NB4 (cell line): ENCODE results near the gene UPF3A.

Experiments used
- DNase-seq: peaks from one replicate; pipeline ENCODE4 v3.0.0; 2010; ENCODE audit warnings: low read depth
- H3K4me3 ChIP-seq: one replicate; pipeline ENCODE4 v1.5.1; 2011; ENCODE audit warnings: mild to moderate bottlenecking, low read depth, low read length, moderate library complexity
- CTCF ChIP-seq: IDR thresholded peaks from one replicate; pipeline ENCODE4 v1.5.1; 2012; ENCODE audit warnings: low read depth, low read length
- MAX ChIP-seq: IDR thresholded peaks from 2 replicates; pipeline ENCODE4 v1.6.1; 2011; ENCODE audit warnings: low read depth, low read length
- MYC ChIP-seq: IDR thresholded peaks from 2 replicates; pipeline ENCODE4 v1.6.1; 2011; ENCODE audit warnings: low read depth, low read length
- POLR2A ChIP-seq: IDR thresholded peaks from 2 replicates; pipeline ENCODE4 v1.6.1; 2011; ENCODE audit warnings: mild to moderate bottlenecking; ENCODE audit not compliant: insufficient read length; ENCODE audit errors: extremely low read depth

The UPF3A gene

GRCh38 chr13:114281351-114282040, at the start of gene UPF3A:
UPF3A (plus strand) TSS chr13:114281601; CDS start chr13:114281640, 39 bp downstream.
- TF ChIP-seq MAX: no peak; the same call in none of the 2 replicates
- peak; percentile 66 for TF ChIP-seq POLR2A
- TF ChIP-seq CTCF: no peak
- peak; percentile 6 for TF ChIP-seq MYC
- peak within 1 kb of the TSS; percentile 79 for H3K4me3 ChIP-seq
- peak; percentile 96 for DNase-seq

GRCh38 chr13:114231886-114232285, 49.5 kb upstream of the UPF3A start:
- no peak for DNase-seq
- H3K4me3 ChIP-seq: no peak overlapping the region
- no peak for TF ChIP-seq MAX
- TF ChIP-seq CTCF: no peak
- TF ChIP-seq POLR2A: no peak
- TF ChIP-seq MYC: no peak

GRCh38 chr13:114234266-114234644, 47.1 kb upstream of the UPF3A start:
- DNase-seq: no peak
- no peak overlapping the region for H3K4me3 ChIP-seq
- TF ChIP-seq POLR2A (no peak), MAX (no peak), CTCF (no peak), MYC (no peak)

- DNase-seq: peak; percentile 96
- TF ChIP-seq MYC (peak; percentile 86; the same call in 1 of the 2 replicates), POLR2A (peak; percentile 55), CTCF (no peak), MAX (peak; percentile 93)
- peak within 1 kb of the TSS; percentile 79 for H3K4me3 ChIP-seq
These were observed 46.6 kb upstream of the UPF3A start, which contains the start of gene CDC16 for GRCh38 chr13:114234645-114235421. CDC16 (plus strand) TSS chr13:114234897; CDS start chr13:114235085, 188 bp downstream.

- TF ChIP-seq CTCF (no peak), MAX (no peak), POLR2A (no peak)
- peak overlapping the region; percentile 79 for H3K4me3 ChIP-seq
- DNase-seq: no peak
These were observed 45.7 kb upstream of the UPF3A start for GRCh38 chr13:114235697-114236096.
